Testis (tissue), 2 donors: ENCODE data around the gene BEST2.

Source experiments
- CTCF ChIP-seq, 3 experiments: fragments of 450-650 bp in 2 of 3; fragments of 200-600 bp in 1 of 3; sonication (generic) in 1 of 3; IDR thresholded peaks; one replicate each; pipeline ENCODE4 v1.5.1; 2016 to 2019; ENCODE audit warnings: antibody characterized with exemption in 3 of 3, mild to moderate bottlenecking in 2 of 3, moderate library complexity in 1 of 3
- POLR2A ChIP-seq: fragments of 450-650 bp; IDR thresholded peaks from one replicate; pipeline ENCODE4 v1.6.1; 2017; ENCODE audit warnings: antibody characterized with exemption, mild to moderate bottlenecking, moderate library complexity

- TF ChIP-seq CTCF (IDR thresholded peaks at IDR 0.05) (no peak), POLR2A (no peak)
These were observed 13.1 kb downstream of the BEST2 start for GRCh38 chr19:12764698-12765097.
